Panc1 (cell line): Measurements from ENCODE around the gene MAP3K20. TPM values are rescaled to one million over a fixed set of nuclear protein-coding genes. Genes with fewer than 3 reads are reported as not detected.

ENCODE experiments used
- ATAC-seq: fragments of 200-7000 bp; cut with Tn5 transposase; 2 replicates; pipeline ENCODE4 v1.9.1; 2020; ENCODE audit warnings: mild to moderate bottlenecking, moderate library complexity
- BruUV-seq: library from RNA; stranded (reverse); fragments of 400-500 nt; replicated peaks from 2 replicates; lab custom pipeline; 2021; lab: Mats Ljungman, UMichigan
- CTCF ChIA-PET: fragments of 300-600 bp; sonication (Branson Sonifier 250); formaldehyde crosslinking; loops from one replicate; lab custom pipeline; 2022; ENCODE audit warnings: antibody characterized with exemption; lab: Charles Lee
- POLR2A ChIA-PET: fragments of 300-600 bp; sonication (Branson Sonifier 250); formaldehyde crosslinking; loops from one replicate; lab custom pipeline; 2022; ENCODE audit warnings: antibody characterized with exemption; lab: Charles Lee
- DNase-seq: peaks from one replicate; pipeline ENCODE4 v3.0.0-alpha.2; 2010; ENCODE audit warnings: low read depth, low spot score
- H3K27ac ChIP-seq: 2 replicates; pipeline ENCODE4 v1.5.1; 2011; ENCODE audit warnings: mild to moderate bottlenecking, low read length, inconsistent platforms
- H3K27me3 ChIP-seq: fragments of 200-500 bp; sonication (Bioruptor generic); 2 replicates; pipeline ENCODE4 v1.6.0; 2014; ENCODE audit warnings: low read length, inconsistent platforms; ENCODE audit not compliant: control insufficient read depth, insufficient read depth
- H3K36me3 ChIP-seq: fragments of 200-500 bp; sonication (Bioruptor generic); 2 replicates; pipeline ENCODE4 v1.5.1; 2014; ENCODE audit warnings: inconsistent platforms, mild to moderate bottlenecking, low read length, moderate library complexity; ENCODE audit not compliant: control insufficient read depth, insufficient read depth
- H3K4me1 ChIP-seq: 2 replicates; pipeline ENCODE4 v1.5.1; 2011; ENCODE audit warnings: inconsistent platforms, mild to moderate bottlenecking, low read length, moderate library complexity; ENCODE audit not compliant: control insufficient read depth, insufficient read depth
- H3K4me3 ChIP-seq, 2 experiments: 2 replicates each; pipeline ENCODE4 v1.5.1; 2011 to 2012; ENCODE audit warnings: low read depth in 2 of 2, low read length in 2 of 2, mild to moderate bottlenecking in 2 of 2, inconsistent platforms in 1 of 2, moderate library complexity in 1 of 2
- H3K9me3 ChIP-seq: fragments of 200-500 bp; sonication (Bioruptor generic); 2 replicates; pipeline ENCODE4 v1.5.1; 2014; ENCODE audit warnings: low read depth, mild to moderate bottlenecking, inconsistent platforms, low read length, moderate library complexity; ENCODE audit not compliant: control insufficient read depth, insufficient read depth
- POLR2AphosphoS5 ChIP-seq: IDR thresholded peaks from 2 replicates; pipeline ENCODE4 v1.6.1; 2012; ENCODE audit warnings: mild to moderate bottlenecking, low read depth, low read length, moderate library complexity
- SIN3A ChIP-seq: IDR thresholded peaks from 2 replicates; pipeline ENCODE4 v1.6.1; 2012; ENCODE audit warnings: low read depth, mild to moderate bottlenecking, low read length, moderate library complexity, borderline replicate concordance; ENCODE audit not compliant: insufficient read depth
- TCF7L2 ChIP-seq: IDR thresholded peaks from 2 replicates; pipeline ENCODE4 v1.6.1; 2011; ENCODE audit warnings: mild to moderate bottlenecking, low read depth, low read length, inconsistent platforms
- in situ Hi-C: cut with HindIII; loops from 2 replicates; pipeline ENCODE4 v1.10.0; 2016; ENCODE audit warnings: low sequenced_read_pairs, low pct_unique_long_range_greater_than_20kb
- intact Hi-C: fragments of 100-400 bp; cut with micrococcal nuclease; formaldehyde crosslinking; loops from one replicate; pipeline ENCODE4 v1.10.0; 2022; ENCODE audit not compliant: unreplicated experiment
- total RNA-seq: library from RNA; stranded (reverse); gene quantifications from one replicate; pipeline ENCODE4 v1.2.1, GENCODE V29; 2021; ENCODE audit not compliant: unreplicated experiment
- TF ChIP-seq, protein P1 (sequence below): fragments of 450-650 bp; IDR thresholded peaks from 2 replicates; pipeline ENCODE4 v1.5.1; 2017; ENCODE audit warnings: mild to moderate bottlenecking
- TF ChIP-seq, protein P2 (sequence below), 2 experiments: IDR thresholded peaks; 2 replicates each; pipeline ENCODE4 v1.6.1; 2011 to 2012; ENCODE audit warnings: low read depth in 2 of 2, control low read depth in 1 of 2, low read length in 1 of 2, mild to moderate bottlenecking in 1 of 2, moderate library complexity in 1 of 2; ENCODE audit not compliant: insufficient read depth in 1 of 2

MAP3K20 gene
- total RNA-seq, 1 experiment from 2014 or later, result 121 TPM

DNA sequence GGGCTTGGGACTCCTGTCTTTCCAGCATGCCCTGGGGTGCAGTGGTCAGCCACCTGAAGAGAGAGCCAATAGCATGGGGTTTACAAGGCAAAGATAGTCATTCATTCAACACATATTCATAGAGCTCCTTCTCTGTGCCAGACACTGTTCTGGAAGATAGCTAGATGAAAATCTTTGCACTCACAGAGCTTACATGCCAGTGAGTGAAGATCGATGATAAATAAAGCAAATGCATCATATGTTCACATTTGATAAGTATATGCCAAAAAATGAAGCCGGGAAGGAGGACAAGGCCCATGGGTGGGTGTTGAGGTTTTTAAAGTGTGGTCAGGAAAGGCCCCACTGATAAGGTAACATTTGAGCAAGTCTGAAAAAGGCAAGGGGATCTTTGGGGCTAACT lies 148.2 kb downstream of the MAP3K20 start:
- ATAC-seq (no peak), DNase-seq (no peak)
- H3K36me3 ChIP-seq, result peaks cover 8% of the 10 kb centered on the region
- no peaks in the 10 kb centered on the region for H3K9me3 ChIP-seq
- CTCF ChIA-PET, result no interaction called here
- POLR2A ChIA-PET, result no interaction called here
- intact Hi-C loops (no loop called here), in situ Hi-C loops (no loop called here)
- peak overlapping the region; percentile 45; the same call in 1 of the 2 replicates for H3K27ac ChIP-seq
- no peak for TF ChIP-seq TCF7L2
- BruUV-seq, result no TSS peak
- no peaks in the 10 kb centered on the region for H3K27me3 ChIP-seq
- peaks cover 5% of the 10 kb centered on the region; the same call in 1 of the 2 replicates for H3K4me1 ChIP-seq
- H3K4me3 ChIP-seq, result no peak overlapping the region

DNA sequence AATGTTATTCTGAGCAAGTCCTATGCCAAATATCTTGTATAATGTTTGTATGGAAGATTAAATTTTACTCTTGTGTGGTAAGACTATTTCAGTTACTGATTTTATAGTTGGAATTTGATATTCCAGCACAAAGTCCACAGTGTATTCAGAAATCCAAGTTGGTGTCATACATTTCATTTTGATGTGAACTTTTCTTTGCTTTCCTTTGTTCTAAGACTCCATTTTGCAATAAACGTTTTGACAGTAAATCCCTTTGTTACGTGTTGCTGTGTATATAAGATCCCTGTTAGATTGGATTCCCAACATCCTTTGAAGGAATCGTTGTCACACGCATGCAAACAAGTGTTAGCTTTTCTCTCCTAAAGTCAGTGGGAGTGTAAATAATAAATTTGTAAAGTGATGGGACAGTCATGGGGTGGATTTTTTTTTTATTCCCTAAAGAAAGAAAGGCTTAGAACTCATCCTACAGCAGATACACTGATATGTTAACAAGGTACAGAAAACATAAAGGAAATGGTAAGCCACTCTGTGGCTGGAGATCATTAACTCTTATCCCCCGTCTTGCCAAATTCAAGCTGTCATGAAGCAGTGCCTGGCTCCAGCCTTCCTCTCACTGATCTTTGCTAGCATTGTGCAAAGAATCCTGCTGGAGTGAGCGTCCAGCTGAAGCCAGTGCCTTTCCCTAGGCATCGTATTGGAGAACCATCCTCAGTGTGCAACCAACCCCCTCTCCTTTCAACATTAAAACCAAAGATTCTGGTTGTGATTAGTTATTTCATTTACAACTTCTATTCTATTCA lies 151.5 kb downstream of the MAP3K20 start:
- BruUV-seq, result no TSS peak
- Histone ChIP-seq H3K9me3 (no peaks in the 10 kb centered on the region), H3K4me3 (no peak overlapping the region), H3K27me3 (no peaks in the 10 kb centered on the region), H3K27ac (no peak overlapping the region), H3K4me1 (0 out of 2 replicates have a peak, but pooled peaks cover 3% of the 10 kb centered on the region), H3K36me3 (peaks cover 3% of the 10 kb centered on the region; the same call in 1 of the 2 replicates)
- in situ Hi-C loops, result no loop called here
- intact Hi-C loops, result no loop called here
- ChIA-PET POLR2A (no interaction called here), CTCF (no interaction called here)
- DNase-seq (no peak), ATAC-seq (no peak)
- TF ChIP-seq TCF7L2, result no peak
- TF ChIP-seq, protein P1, sequence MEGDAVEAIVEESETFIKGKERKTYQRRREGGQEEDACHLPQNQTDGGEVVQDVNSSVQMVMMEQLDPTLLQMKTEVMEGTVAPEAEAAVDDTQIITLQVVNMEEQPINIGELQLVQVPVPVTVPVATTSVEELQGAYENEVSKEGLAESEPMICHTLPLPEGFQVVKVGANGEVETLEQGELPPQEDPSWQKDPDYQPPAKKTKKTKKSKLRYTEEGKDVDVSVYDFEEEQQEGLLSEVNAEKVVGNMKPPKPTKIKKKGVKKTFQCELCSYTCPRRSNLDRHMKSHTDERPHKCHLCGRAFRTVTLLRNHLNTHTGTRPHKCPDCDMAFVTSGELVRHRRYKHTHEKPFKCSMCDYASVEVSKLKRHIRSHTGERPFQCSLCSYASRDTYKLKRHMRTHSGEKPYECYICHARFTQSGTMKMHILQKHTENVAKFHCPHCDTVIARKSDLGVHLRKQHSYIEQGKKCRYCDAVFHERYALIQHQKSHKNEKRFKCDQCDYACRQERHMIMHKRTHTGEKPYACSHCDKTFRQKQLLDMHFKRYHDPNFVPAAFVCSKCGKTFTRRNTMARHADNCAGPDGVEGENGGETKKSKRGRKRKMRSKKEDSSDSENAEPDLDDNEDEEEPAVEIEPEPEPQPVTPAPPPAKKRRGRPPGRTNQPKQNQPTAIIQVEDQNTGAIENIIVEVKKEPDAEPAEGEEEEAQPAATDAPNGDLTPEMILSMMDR, result no peak
- TF ChIP-seq SIN3A, result no peak
- TF ChIP-seq, protein P2, sequence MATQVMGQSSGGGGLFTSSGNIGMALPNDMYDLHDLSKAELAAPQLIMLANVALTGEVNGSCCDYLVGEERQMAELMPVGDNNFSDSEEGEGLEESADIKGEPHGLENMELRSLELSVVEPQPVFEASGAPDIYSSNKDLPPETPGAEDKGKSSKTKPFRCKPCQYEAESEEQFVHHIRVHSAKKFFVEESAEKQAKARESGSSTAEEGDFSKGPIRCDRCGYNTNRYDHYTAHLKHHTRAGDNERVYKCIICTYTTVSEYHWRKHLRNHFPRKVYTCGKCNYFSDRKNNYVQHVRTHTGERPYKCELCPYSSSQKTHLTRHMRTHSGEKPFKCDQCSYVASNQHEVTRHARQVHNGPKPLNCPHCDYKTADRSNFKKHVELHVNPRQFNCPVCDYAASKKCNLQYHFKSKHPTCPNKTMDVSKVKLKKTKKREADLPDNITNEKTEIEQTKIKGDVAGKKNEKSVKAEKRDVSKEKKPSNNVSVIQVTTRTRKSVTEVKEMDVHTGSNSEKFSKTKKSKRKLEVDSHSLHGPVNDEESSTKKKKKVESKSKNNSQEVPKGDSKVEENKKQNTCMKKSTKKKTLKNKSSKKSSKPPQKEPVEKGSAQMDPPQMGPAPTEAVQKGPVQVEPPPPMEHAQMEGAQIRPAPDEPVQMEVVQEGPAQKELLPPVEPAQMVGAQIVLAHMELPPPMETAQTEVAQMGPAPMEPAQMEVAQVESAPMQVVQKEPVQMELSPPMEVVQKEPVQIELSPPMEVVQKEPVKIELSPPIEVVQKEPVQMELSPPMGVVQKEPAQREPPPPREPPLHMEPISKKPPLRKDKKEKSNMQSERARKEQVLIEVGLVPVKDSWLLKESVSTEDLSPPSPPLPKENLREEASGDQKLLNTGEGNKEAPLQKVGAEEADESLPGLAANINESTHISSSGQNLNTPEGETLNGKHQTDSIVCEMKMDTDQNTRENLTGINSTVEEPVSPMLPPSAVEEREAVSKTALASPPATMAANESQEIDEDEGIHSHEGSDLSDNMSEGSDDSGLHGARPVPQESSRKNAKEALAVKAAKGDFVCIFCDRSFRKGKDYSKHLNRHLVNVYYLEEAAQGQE (IDR thresholded peaks at IDR 0.05; ENCODE audit: insufficient read depth in 1 of 2, low read depth in 2 of 2, low read length in 1 of 2), result no peak
- TF ChIP-seq POLR2AphosphoS5, result no peak

DNA sequence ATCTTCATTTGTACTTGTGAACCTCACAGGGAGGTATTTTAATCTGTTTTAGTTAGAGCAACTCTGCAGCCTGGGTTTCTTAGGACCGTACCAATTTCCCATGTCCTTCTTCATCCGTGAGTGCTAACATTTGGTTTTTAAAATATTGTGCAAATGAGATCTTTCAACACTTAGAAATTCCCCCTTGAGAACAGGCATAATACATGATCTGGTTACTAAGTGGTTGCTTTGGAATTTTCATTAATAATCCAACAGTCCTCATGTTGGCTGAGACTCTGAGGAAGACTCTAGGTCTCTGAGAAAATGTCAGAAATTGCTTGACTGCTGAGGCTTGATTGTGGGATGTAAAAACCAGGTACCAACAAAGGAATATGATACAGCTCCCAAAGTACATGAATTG lies 153.4 kb downstream of the MAP3K20 start:
- no peak for TF ChIP-seq TCF7L2
- no peak for TF ChIP-seq SIN3A
- TF ChIP-seq, protein P1, result no peak
- TF ChIP-seq POLR2AphosphoS5, result no peak
- TF ChIP-seq, protein P2 (IDR thresholded peaks at IDR 0.05; ENCODE audit: insufficient read depth in 1 of 2, low read depth in 2 of 2, low read length in 1 of 2), result no peak
- no peaks in the 10 kb centered on the region for H3K9me3 ChIP-seq
- no peak for ATAC-seq
- no peak overlapping the region for H3K4me3 ChIP-seq
- H3K4me1 ChIP-seq, result 0 out of 2 replicates have a peak, but pooled peaks cover 3% of the 10 kb centered on the region
- no peak overlapping the region; the same call in 1 of the 2 replicates for H3K27ac ChIP-seq
- peaks cover 3% of the 10 kb centered on the region; the same call in 1 of the 2 replicates for H3K36me3 ChIP-seq
- in situ Hi-C loops (no loop called here), intact Hi-C loops (no loop called here)
- no peaks in the 10 kb centered on the region for H3K27me3 ChIP-seq
- POLR2A ChIA-PET, result no interaction called here
- CTCF ChIA-PET, result interaction anchor here (0.9 kb wide), 1 partner anchor 19 kb away, joined by 3 read pairs; no protein-coding TSS in a partner anchor
- no TSS peak for BruUV-seq
- no peak for DNase-seq
